ENCODE measurements around the gene SHC4. TPM values are rescaled to one million over a fixed set of nuclear protein-coding genes. Genes with fewer than 3 reads are reported as not detected.
"Not testable (repeated sequence)": the region's sequence is repeated elsewhere in the genome, so short reads cannot be mapped to it uniquely, and the experiment has no call there.

SHC4 gene
- total RNA-seq, 1 donor from 2014 or later, result 4.2 TPM

DNA sequence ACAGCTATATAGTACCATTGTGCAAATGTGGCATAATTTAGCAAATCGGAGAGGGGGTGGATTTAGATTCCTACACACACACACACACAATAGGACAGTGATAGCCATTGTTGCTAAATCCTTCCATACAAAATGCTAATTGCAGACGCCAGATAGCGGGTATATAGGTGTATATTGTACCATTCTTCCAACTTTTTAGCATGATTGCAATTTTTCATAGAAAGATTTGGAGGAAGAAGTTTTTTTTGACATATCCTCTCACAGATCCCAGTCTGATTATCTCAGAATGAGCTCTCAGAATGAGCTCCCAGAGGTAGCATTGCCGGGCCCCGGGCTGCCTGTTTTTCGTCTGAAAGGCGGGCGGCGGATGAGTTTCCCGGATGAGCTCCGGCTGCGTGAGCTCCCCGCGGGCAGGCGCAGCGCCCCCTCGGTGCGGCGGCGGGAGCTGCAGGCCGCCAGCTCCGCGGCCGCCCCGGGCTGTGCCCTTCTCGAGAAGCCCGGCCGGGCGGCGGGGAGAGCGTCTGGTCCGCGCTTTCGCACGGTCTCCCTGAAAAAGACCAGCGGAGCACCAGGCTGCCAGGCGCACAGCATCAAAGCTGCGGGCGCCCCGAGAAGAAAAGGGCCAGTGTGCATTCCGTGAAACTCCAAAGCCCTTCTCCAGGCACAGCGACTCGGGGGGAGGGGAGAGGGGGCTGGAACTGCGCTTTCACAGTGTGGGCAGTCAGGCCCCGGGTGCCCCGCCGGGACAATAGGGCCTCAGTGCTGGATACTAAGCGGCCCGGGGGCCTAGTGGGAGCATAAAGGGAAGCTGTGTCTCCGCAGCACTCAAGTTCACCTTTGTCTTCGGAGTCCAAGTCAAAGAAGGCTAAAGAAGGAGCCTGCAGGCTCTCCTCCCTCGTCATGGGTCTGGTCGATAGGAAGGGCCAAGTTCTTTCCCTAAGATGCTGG, 12.0 kb upstream of the SHC4 start:
- DNase-seq (ENCODE audit: low read depth), result no peak
- H3K36me3 ChIP-seq (ENCODE audit: control insufficient read depth, insufficient read depth, low read length), result no peaks in the 10 kb centered on the region
- TF ChIP-seq CTCF (IDR thresholded peaks at IDR 0.05; ENCODE audit: insufficient read depth, low read length, poor library complexity, severe bottlenecking), result peak; percentile 54
- no peaks in the 10 kb centered on the region for H3K27me3 ChIP-seq (ENCODE audit: control insufficient read depth, insufficient read depth, low read length)
- H3K4me3 ChIP-seq (ENCODE audit: low read depth, low read length), result peak overlapping the region; percentile 56

DNA sequence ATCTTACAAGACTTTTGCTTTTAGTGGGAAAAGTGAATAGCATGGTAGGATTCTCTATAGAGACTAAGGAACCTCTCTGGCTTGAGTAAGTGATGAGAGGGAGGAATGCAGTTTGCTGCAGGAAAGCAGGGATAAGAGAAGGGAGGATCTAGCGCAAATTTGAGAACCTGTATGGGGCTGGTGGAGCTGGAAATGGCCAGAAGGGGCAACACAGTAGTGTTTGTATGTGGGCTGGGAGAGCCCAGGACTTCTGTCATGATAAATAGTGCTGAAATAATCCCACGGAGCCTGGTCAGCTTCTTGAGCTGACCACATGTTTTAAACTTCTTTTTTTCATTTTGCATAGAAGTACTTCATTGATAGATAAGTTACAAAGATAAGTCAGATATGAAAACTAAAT, 11.2 kb upstream of the SHC4 start:
- Histone ChIP-seq H3K27me3 (ENCODE audit: control insufficient read depth, insufficient read depth, low read length) (no peaks in the 10 kb centered on the region), H3K4me3 (ENCODE audit: low read depth, low read length) (no peak overlapping the region), H3K36me3 (ENCODE audit: control insufficient read depth, insufficient read depth, low read length) (no peaks in the 10 kb centered on the region)
- DNase-seq (ENCODE audit: low read depth), result no peak
- peak; percentile 2 for TF ChIP-seq CTCF (IDR thresholded peaks at IDR 0.05; ENCODE audit: insufficient read depth, low read length, poor library complexity, severe bottlenecking)

DNA sequence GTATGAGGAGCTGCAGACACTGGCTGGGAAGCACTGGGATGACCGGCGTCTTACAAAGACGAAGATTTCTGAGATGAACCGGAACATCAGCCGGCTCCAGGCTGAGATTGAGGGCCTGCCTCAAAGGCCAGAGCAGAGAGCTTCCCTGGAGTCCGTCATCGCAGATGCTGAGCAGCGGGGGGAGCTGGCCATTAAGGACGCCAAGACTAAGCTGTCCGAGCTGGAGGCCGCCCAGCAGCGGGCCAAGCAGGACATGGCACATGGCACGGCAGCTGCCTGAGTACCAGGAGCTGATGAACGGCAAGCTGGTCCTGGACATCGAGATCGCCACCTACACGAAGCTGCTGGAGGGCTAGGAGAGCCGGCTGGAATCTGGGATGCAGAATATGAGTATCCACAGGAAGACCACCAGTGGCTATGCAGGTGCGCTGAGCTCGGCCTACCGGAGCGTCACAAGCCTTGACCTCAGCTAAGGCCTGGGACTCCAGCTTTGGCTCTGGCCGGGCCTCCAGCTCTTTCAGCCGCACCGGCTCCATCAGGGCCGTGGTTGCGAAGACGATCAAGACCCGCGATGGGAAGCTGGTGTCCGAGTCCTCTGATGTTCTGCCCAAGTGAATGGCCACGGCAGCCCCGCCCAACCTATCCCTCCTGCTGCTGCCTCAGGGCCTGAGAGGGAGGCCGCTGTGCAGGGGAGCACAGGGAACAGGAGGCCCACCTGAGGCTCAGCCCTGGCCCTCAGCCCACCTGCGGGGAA, 9.2 kb upstream of the SHC4 start:
- no peak overlapping the region for H3K4me3 ChIP-seq (ENCODE audit: low read depth, low read length)
- TF ChIP-seq CTCF (IDR thresholded peaks at IDR 0.05; ENCODE audit: insufficient read depth, low read length, poor library complexity, severe bottlenecking), result no peak
- no peaks in the 10 kb centered on the region for H3K27me3 ChIP-seq (ENCODE audit: control insufficient read depth, insufficient read depth, low read length)
- no peaks in the 10 kb centered on the region for H3K36me3 ChIP-seq (ENCODE audit: control insufficient read depth, insufficient read depth, low read length)
- no peak for DNase-seq (ENCODE audit: low read depth)

DNA sequence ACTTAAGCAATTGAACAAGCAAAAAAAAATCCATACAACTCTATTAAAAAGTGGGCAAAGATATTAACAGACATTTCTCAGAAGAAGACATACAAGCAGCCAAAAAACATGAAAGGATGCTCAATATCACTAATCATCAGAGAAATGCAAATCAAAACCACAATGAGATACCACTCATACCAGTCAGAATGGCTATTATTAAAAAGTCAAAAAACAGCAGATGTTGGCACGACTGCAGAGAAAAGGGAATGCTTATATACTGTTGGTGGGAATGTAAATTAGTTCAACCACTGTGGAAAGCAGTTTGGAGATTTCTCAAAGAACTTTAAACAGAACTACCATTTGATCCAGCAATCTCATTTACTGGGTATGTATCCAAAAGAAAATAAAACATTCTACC, 7.2 kb upstream of the SHC4 start:
- not testable (repeated sequence) for H3K36me3 ChIP-seq (ENCODE audit: control insufficient read depth, insufficient read depth, low read length); DNase-seq (ENCODE audit: low read depth); H3K27me3 ChIP-seq (ENCODE audit: control insufficient read depth, insufficient read depth, low read length); H3K4me3 ChIP-seq (ENCODE audit: low read depth, low read length)

GRCh38 chr15:48968066-48968465, 4.3 kb upstream of the SHC4 start:
- no peak for TF ChIP-seq CTCF (IDR thresholded peaks at IDR 0.05; ENCODE audit: insufficient read depth, low read length, poor library complexity, severe bottlenecking)
- no peak for DNase-seq (ENCODE audit: low read depth)
- no peaks in the 10 kb centered on the region for H3K36me3 ChIP-seq (ENCODE audit: control insufficient read depth, insufficient read depth, low read length)
- H3K27me3 ChIP-seq (ENCODE audit: control insufficient read depth, insufficient read depth, low read length), result no peaks in the 10 kb centered on the region
- no peak overlapping the region for H3K4me3 ChIP-seq (ENCODE audit: low read depth, low read length)

DNA sequence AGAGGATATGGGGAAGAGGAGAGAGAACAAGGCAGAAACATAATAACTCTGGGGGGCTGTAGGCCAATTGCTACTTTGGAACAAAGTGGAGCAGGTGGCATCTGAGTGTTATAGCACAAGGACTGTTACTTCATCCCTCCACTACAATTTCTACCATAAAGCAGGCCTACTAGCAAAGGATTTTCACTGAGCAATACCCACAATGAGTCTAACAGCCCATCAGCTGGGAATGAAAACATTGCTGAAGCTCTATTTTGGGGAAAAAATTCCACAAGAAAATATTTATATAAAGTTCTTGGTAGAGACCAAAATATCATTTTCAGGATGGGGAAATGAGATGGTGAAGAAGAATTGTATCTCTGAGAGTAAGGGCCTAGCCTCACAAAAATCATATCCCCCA, 3.6 kb upstream of the SHC4 start:
- no peak for TF ChIP-seq CTCF (IDR thresholded peaks at IDR 0.05; ENCODE audit: insufficient read depth, low read length, poor library complexity, severe bottlenecking)
- no peaks in the 10 kb centered on the region for H3K27me3 ChIP-seq (ENCODE audit: control insufficient read depth, insufficient read depth, low read length)
- no peaks in the 10 kb centered on the region for H3K36me3 ChIP-seq (ENCODE audit: control insufficient read depth, insufficient read depth, low read length)

More for the DNA sequence above, 3.6 kb upstream of the SHC4 start:
- no peak overlapping the region for H3K4me3 ChIP-seq (ENCODE audit: low read depth, low read length)
- no peak for DNase-seq (ENCODE audit: low read depth)
